ENCODE data around the gene TSPAN19. TPM values are rescaled to one million over a fixed set of nuclear protein-coding genes. Genes with fewer than 3 reads are reported as not detected.
"Not testable (repeated sequence)": the region's sequence is repeated elsewhere in the genome, so short reads cannot be mapped to it uniquely, and the experiment has no call there.

Gene TSPAN19
- total RNA-seq, 1 experiment from 2014 or later: not detected

DNA sequence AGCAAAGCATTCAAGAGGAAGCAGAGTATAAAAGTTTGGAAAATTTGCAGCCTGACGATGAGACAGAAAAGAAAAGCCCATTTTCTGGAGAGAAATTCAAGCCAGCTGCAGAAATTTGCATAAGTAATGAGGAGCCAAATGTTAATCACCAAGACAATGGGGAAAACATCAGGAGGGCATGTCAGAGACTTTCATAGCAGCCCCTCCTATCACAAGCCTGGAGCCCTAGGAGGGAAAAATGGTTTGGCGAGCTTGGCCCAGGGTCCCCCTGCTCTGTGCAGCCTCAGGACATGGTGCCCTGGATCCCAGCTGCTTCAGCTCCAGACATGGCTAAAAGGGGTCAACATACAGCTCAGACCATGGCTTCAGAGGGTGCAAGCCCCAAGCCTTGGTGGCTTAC lies 31.0 kb downstream of the TSPAN19 start:
- ATAC-seq: peak; percentile 90
- H3K36me3 Mint-ChIP-seq: peaks cover 19% of the 10 kb centered on the region
- peaks cover 50% of the 10 kb centered on the region for H3K4me1 Mint-ChIP-seq
- H3K27ac Mint-ChIP-seq: peak overlapping the region; percentile 91
- TF ChIP-seq ZBTB21 (CRISPR knock-in tag; IDR thresholded peaks at IDR 0.05; ENCODE audit: borderline replicate concordance): 0 out of 2 replicates have a peak, but pooled peaks have one; percentile 28
- peaks cover 24% of the 10 kb centered on the region for H3K9me3 Mint-ChIP-seq
- DNase-seq (ENCODE audit: low spot score): peak; percentile 25
- CTCF ChIA-PET; H3K27me3 Mint-ChIP-seq (ENCODE audit: low read depth); POLR2A ChIA-PET: not testable (repeated sequence)
- peak overlapping the region; percentile 42 for H3K4me3 Mint-ChIP-seq

DNA sequence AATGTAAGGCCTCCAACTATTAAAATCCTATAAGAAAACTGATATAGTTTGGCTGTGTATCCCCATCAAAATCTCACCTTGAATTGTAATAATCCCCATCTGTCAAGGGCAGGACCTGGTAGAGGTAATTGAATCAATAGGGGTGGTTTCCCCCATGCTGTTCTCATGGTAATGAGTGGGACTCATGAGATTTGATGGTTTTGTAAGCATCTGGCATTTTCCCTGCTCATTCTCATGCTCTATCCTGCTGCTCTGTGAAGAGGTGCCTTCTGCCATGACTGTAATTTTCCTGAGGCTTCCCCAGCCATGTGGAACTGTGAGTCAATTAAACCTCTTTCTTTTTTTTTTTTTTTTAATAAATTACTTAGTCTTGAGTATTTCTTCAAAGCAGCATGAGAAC lies 31.9 kb downstream of the TSPAN19 start:
- TF ChIP-seq, protein P1, sequence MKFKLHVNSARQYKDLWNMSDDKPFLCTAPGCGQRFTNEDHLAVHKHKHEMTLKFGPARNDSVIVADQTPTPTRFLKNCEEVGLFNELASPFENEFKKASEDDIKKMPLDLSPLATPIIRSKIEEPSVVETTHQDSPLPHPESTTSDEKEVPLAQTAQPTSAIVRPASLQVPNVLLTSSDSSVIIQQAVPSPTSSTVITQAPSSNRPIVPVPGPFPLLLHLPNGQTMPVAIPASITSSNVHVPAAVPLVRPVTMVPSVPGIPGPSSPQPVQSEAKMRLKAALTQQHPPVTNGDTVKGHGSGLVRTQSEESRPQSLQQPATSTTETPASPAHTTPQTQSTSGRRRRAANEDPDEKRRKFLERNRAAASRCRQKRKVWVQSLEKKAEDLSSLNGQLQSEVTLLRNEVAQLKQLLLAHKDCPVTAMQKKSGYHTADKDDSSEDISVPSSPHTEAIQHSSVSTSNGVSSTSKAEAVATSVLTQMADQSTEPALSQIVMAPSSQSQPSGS (CRISPR knock-in tag; IDR thresholded peaks at IDR 0.05; ENCODE audit: borderline replicate concordance, low read depth): no peak
- TF ChIP-seq, protein P2, sequence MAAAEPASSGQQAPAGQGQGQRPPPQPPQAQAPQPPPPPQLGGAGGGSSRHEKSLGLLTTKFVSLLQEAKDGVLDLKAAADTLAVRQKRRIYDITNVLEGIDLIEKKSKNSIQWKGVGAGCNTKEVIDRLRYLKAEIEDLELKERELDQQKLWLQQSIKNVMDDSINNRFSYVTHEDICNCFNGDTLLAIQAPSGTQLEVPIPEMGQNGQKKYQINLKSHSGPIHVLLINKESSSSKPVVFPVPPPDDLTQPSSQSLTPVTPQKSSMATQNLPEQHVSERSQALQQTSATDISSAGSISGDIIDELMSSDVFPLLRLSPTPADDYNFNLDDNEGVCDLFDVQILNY (CRISPR knock-in tag; IDR thresholded peaks at IDR 0.05): no peak
- TF ChIP-seq SOX15 (CRISPR knock-in tag; IDR thresholded peaks at IDR 0.05): no peak
- TF ChIP-seq, protein P3, sequence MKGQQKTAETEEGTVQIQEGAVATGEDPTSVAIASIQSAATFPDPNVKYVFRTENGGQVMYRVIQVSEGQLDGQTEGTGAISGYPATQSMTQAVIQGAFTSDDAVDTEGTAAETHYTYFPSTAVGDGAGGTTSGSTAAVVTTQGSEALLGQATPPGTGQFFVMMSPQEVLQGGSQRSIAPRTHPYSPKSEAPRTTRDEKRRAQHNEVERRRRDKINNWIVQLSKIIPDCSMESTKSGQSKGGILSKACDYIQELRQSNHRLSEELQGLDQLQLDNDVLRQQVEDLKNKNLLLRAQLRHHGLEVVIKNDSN (CRISPR knock-in tag; IDR thresholded peaks at IDR 0.05): no peak
- TF ChIP-seq, protein P4, sequence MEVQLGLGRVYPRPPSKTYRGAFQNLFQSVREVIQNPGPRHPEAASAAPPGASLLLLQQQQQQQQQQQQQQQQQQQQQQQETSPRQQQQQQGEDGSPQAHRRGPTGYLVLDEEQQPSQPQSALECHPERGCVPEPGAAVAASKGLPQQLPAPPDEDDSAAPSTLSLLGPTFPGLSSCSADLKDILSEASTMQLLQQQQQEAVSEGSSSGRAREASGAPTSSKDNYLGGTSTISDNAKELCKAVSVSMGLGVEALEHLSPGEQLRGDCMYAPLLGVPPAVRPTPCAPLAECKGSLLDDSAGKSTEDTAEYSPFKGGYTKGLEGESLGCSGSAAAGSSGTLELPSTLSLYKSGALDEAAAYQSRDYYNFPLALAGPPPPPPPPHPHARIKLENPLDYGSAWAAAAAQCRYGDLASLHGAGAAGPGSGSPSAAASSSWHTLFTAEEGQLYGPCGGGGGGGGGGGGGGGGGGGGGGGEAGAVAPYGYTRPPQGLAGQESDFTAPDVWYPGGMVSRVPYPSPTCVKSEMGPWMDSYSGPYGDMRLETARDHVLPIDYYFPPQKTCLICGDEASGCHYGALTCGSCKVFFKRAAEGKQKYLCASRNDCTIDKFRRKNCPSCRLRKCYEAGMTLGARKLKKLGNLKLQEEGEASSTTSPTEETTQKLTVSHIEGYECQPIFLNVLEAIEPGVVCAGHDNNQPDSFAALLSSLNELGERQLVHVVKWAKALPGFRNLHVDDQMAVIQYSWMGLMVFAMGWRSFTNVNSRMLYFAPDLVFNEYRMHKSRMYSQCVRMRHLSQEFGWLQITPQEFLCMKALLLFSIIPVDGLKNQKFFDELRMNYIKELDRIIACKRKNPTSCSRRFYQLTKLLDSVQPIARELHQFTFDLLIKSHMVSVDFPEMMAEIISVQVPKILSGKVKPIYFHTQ (CRISPR knock-in tag; IDR thresholded peaks at IDR 0.05): no peak
- TF ChIP-seq, protein P5, sequence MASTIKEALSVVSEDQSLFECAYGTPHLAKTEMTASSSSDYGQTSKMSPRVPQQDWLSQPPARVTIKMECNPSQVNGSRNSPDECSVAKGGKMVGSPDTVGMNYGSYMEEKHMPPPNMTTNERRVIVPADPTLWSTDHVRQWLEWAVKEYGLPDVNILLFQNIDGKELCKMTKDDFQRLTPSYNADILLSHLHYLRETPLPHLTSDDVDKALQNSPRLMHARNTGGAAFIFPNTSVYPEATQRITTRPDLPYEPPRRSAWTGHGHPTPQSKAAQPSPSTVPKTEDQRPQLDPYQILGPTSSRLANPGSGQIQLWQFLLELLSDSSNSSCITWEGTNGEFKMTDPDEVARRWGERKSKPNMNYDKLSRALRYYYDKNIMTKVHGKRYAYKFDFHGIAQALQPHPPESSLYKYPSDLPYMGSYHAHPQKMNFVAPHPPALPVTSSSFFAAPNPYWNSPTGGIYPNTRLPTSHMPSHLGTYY (CRISPR knock-in tag; IDR thresholded peaks at IDR 0.05): no peak
- TF ChIP-seq IRF2 (CRISPR knock-in tag; IDR thresholded peaks at IDR 0.05; ENCODE audit: borderline replicate concordance, low read depth): no peak
- peaks cover 24% of the 10 kb centered on the region for H3K9me3 Mint-ChIP-seq
- POLR2A ChIA-PET: no interaction called here
- CTCF ChIA-PET: no interaction called here
- no peak for DNase-seq (ENCODE audit: low spot score)
- no peaks in the 10 kb centered on the region for H3K27me3 Mint-ChIP-seq (ENCODE audit: low read depth)
- peaks cover 50% of the 10 kb centered on the region for H3K4me1 Mint-ChIP-seq
- H3K27ac Mint-ChIP-seq: no peak overlapping the region; the same call in 1 of the 2 replicates
- H3K36me3 Mint-ChIP-seq: peaks cover 19% of the 10 kb centered on the region
- ATAC-seq: peak; percentile 41
- peak overlapping the region; percentile 42; the same call in 1 of the 2 replicates for H3K4me3 Mint-ChIP-seq

DNA sequence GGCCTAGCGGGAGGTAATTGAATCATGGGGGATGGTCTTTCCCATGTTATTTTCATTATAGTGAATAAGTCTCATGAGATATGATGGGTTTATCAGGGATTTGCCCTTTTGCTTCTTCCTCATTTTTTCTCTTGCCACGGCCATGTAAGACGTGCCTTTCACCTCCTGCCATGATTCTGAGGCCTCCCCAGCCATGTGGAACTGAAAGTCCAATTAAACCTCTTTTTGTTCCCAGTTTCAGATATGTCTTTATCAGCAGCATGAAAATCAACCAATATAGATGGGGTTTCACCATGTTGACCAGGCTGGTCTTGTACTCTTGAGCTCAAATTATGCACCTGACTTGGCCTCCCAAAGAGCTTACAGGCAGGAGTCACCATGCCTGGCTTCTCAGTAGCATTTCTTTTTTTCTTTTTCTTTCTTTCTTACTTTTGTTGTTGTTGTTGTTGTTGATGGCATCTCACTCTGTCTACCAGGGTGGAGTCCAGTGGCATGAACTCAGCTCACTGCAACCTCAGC lies 33.2 kb downstream of the TSPAN19 start:
- H3K4me1 Mint-ChIP-seq: peaks cover 50% of the 10 kb centered on the region
- POLR2A ChIA-PET: no interaction called here
- DNase-seq (ENCODE audit: low spot score): no peak
- H3K27me3 Mint-ChIP-seq (ENCODE audit: low read depth): no peaks in the 10 kb centered on the region
- CTCF ChIA-PET: interaction anchor here (1.4 kb wide), 1 partner anchor 26 kb away, joined by 4 read pairs; no protein-coding TSS in a partner anchor
- H3K27ac Mint-ChIP-seq: no peak overlapping the region
- H3K36me3 Mint-ChIP-seq: peaks cover 19% of the 10 kb centered on the region
- peaks cover 24% of the 10 kb centered on the region for H3K9me3 Mint-ChIP-seq
- no peak for ATAC-seq
- no peak overlapping the region for H3K4me3 Mint-ChIP-seq
- TF ChIP-seq SMAD4 (CRISPR knock-in tag; IDR thresholded peaks at IDR 0.05): no peak
- TF ChIP-seq, protein P6, sequence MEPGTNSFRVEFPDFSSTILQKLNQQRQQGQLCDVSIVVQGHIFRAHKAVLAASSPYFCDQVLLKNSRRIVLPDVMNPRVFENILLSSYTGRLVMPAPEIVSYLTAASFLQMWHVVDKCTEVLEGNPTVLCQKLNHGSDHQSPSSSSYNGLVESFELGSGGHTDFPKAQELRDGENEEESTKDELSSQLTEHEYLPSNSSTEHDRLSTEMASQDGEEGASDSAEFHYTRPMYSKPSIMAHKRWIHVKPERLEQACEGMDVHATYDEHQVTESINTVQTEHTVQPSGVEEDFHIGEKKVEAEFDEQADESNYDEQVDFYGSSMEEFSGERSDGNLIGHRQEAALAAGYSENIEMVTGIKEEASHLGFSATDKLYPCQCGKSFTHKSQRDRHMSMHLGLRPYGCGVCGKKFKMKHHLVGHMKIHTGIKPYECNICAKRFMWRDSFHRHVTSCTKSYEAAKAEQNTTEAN (CRISPR knock-in tag; IDR thresholded peaks at IDR 0.05): no peak
- TF ChIP-seq, protein P7, sequence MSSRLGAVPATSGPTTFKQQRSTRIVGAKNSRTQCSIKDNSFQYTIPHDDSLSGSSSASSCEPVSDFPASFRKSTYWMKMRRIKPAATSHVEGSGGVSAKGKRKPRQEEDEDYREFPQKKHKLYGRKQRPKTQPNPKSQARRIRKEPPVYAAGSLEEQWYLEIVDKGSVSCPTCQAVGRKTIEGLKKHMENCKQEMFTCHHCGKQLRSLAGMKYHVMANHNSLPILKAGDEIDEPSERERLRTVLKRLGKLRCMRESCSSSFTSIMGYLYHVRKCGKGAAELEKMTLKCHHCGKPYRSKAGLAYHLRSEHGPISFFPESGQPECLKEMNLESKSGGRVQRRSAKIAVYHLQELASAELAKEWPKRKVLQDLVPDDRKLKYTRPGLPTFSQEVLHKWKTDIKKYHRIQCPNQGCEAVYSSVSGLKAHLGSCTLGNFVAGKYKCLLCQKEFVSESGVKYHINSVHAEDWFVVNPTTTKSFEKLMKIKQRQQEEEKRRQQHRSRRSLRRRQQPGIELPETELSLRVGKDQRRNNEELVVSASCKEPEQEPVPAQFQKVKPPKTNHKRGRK (CRISPR knock-in tag; IDR thresholded peaks at IDR 0.05; ENCODE audit: borderline replicate concordance): no peak
- TF ChIP-seq, protein P8, sequence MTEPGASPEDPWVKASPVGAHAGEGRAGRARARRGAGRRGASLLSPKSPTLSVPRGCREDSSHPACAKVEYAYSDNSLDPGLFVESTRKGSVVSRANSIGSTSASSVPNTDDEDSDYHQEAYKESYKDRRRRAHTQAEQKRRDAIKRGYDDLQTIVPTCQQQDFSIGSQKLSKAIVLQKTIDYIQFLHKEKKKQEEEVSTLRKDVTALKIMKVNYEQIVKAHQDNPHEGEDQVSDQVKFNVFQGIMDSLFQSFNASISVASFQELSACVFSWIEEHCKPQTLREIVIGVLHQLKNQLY (CRISPR knock-in tag; IDR thresholded peaks at IDR 0.05): no peak
- TF ChIP-seq JAZF1 (CRISPR knock-in tag; IDR thresholded peaks at IDR 0.05): no peak
- TF ChIP-seq, protein P9, sequence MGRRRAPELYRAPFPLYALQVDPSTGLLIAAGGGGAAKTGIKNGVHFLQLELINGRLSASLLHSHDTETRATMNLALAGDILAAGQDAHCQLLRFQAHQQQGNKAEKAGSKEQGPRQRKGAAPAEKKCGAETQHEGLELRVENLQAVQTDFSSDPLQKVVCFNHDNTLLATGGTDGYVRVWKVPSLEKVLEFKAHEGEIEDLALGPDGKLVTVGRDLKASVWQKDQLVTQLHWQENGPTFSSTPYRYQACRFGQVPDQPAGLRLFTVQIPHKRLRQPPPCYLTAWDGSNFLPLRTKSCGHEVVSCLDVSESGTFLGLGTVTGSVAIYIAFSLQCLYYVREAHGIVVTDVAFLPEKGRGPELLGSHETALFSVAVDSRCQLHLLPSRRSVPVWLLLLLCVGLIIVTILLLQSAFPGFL (CRISPR knock-in tag; IDR thresholded peaks at IDR 0.05; ENCODE audit: borderline replicate concordance): no peak
- no peak for TF ChIP-seq ZNF396 (CRISPR knock-in tag; IDR thresholded peaks at IDR 0.05; ENCODE audit: borderline replicate concordance)
- TF ChIP-seq SMAD3 (CRISPR knock-in tag; IDR thresholded peaks at IDR 0.05; ENCODE audit: borderline replicate concordance): no peak
- TF ChIP-seq EMX1 (CRISPR knock-in tag; IDR thresholded peaks at IDR 0.05): no peak
- no peak for TF ChIP-seq JUN (CRISPR knock-in tag; IDR thresholded peaks at IDR 0.05)
